GM13977 (cell line): Measurements from ENCODE around the gene CD300LG.

Experiments
- DNase-seq: peaks from one replicate; pipeline ENCODE4 v3.0.0; 2012; ENCODE audit warnings: low spot score
- in situ Hi-C: fragments of 300-500 bp; cut with MboI; formaldehyde crosslinking; loops from one replicate; pipeline ENCODE4 v1.12.0; 2022; ENCODE audit warnings: low sequenced_read_pairs, low pct_unique_long_range_greater_than_20kb, mixed read lengths, inconsistent platforms; ENCODE audit not compliant: unreplicated experiment
- TF ChIP-seq, protein P1 (sequence below): IDR thresholded peaks from 2 replicates; pipeline ENCODE4 v1.5.1; 2012; ENCODE audit warnings: mild to moderate bottlenecking, control low read depth; ENCODE audit not compliant: insufficient read depth; ENCODE audit errors: extremely low read depth, missing control alignments

Gene CD300LG

DNA sequence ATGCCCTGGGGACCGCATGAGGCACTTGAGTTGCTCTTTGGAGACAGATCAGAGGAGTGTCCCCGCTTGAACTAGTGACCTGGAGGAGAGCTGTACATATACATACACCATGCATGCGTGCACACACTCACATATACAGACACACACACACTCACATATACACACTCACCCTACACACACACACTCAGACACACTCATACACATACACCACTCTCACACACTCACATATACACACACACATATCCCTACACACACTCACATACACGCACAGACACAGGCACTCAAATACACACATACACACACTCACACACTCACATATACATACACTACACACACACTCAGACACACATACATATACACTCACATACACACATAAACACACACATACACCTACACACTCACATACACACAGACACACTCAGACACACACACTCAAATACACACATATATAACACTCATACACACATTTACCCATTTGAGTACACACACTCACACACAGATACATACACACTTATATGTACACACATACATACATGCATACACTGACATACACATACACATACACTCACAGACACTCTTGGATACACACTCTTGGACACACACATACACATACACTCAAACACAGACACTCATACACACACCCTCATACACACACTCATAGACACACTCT is 65.8 kb downstream of the CD300LG start:
- TF ChIP-seq, protein P1, sequence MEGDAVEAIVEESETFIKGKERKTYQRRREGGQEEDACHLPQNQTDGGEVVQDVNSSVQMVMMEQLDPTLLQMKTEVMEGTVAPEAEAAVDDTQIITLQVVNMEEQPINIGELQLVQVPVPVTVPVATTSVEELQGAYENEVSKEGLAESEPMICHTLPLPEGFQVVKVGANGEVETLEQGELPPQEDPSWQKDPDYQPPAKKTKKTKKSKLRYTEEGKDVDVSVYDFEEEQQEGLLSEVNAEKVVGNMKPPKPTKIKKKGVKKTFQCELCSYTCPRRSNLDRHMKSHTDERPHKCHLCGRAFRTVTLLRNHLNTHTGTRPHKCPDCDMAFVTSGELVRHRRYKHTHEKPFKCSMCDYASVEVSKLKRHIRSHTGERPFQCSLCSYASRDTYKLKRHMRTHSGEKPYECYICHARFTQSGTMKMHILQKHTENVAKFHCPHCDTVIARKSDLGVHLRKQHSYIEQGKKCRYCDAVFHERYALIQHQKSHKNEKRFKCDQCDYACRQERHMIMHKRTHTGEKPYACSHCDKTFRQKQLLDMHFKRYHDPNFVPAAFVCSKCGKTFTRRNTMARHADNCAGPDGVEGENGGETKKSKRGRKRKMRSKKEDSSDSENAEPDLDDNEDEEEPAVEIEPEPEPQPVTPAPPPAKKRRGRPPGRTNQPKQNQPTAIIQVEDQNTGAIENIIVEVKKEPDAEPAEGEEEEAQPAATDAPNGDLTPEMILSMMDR: no peak
- DNase-seq: no peak
- in situ Hi-C loops: no loop called here
